Epidermal melanocyte (primary cell): Measurements from ENCODE around the gene CXCL9.
"Not testable (repeated sequence)": the region's sequence is repeated elsewhere in the genome, so short reads cannot be mapped to it uniquely, and the experiment has no call there.

Experiments
- DNase-seq: peaks from one replicate; pipeline ENCODE4 v3.0.0; 2011; ENCODE audit warnings: low spot score; ENCODE audit not compliant: insufficient read length

CXCL9 gene

DNA sequence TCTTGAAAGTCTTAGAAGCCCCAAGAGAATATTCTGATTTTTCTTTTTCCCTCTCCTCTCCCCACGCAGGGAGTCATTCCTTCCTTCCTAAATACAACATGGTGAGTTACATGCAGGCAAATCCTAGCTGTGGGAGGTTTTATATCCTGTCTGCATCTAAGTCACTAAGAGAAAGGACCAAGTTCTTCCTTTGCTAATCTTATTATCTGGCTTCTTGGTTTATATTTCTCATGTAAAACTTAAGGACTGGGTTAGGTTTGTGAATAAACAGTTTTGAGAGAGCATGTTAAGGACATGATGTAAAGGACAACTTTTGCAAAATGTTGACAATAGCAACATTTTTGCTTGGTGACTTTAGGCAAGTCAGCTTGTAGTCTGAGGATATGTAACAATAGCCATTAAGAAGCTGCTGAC is 5.1 kb upstream of the CXCL9 start:
- DNase-seq = no peak

DNA sequence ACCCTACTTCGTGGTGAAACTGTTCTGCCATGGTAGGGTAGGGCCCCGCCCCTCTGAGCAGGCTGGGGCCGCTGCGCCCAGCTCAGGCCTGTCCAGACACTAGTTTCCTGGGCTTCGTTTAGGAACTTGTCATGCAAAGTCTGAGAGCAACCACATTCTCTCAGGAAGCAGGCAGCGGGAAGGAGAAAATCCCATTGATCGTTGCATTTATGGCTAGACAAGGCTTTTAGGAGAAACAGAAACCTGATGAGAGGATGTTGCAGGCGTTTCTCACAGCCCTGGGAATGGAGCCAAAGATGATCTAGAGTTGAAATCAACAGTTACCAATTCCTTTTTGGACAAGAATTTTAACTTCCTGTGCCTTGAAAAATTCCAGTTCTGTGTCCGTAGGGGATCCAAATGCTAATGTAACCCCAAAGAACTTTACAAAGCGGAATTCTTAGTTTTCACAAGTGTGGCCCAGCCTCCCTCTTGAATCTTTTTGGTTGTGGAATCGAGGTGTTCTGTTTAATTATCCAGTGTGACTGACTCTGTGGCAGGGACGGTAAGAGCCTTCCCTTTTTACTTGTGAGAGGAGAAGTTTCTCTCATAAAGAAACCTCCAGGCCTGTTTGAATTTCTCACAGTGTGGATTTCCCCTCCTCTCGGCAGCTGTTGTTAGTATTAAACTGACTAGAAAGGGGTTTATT is 4.5 kb upstream of the CXCL9 start:
- DNase-seq = no peak

DNA sequence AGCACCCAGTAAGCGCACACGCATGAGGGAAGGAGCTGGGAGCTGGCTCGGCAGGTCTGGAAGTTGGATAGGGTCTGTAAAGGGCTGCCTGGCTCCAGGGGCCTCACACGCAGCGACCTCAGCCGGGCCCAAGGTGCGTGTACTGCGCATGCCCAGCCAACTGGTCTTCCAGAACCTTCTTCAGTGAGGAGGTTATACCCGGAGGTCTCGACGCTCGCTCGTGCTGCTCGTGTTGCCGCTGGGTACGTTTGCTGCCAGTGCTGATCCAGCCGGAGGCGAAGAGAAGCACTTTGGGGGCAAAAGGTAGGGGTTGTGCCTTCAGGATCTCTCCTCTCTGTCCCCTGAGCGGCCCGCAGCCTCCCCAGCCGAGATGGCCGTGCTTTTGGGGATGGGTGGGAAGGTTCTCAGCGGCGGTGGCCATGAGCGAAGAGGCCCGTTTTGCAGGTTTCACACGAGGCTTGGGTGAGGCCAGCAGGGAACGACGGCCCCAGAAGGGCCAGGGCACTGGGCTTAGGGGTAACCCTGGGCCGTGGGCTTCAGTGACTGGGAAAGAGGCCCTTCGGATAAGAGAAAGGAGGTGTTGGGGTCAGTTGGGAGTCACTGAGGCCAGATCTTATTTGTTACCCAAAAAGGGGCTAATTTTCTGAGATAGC is 3.8 kb upstream of the CXCL9 start:
- no peak for DNase-seq

DNA sequence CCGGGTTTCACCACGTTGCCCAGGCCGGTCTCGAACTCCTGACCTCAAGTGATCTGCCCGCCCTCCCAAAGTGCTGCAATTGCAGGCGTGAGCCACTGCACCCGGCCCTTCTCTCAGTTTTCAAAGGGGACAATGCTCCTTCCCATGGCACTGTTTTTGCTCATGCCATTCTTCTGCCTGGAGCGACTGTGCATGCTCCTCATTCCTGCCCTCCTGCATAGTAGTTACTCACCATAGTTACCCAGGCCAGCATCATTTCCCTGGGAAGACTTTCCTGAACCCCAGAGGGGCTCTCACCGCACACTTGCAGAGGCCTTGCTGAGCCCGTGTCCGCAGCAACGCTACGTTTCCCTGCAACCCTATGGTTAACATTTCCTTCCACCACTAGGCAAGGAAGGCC is 3.3 kb upstream of the CXCL9 start:
- DNase-seq = no peak

DNA sequence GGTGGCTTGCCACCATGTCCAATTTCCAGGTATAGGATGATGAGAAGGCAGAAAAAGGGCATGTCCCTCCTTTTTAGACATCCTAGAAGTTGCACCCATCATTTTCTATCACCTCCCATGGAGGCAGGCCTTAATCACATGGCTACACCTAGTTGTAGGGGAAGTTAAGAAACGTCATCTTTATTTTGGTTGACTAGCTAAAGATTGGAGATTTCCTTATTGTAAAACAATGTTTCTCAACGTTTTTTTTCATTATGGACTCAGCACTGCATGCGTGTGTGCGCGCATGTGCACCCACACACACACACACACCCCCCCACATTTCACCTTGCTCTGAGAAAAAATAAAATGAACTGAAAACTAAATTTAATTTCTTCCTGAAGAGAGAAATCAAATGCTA is 2.0 kb upstream of the CXCL9 start:
- DNase-seq = no peak

DNA sequence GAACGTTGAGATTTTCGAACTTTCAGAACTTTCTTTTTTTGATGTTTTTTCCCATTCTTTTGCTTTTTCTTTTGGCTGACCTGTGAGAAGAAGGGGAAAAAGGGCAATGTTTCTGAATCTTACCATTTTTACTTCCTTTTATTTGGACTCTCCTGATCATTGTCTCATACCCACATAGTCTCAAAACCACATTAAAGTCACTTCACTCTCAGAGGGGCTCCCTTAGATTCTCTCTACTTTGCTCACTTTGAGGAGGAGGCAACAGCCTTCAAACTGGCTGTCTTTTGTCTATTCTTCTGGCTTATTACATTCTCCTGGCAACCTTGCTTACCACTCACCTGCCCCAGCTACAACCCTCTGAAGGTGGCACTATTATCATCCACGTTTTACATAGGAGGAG is 3.7 kb downstream of the CXCL9 start:
- no peak for DNase-seq

DNA sequence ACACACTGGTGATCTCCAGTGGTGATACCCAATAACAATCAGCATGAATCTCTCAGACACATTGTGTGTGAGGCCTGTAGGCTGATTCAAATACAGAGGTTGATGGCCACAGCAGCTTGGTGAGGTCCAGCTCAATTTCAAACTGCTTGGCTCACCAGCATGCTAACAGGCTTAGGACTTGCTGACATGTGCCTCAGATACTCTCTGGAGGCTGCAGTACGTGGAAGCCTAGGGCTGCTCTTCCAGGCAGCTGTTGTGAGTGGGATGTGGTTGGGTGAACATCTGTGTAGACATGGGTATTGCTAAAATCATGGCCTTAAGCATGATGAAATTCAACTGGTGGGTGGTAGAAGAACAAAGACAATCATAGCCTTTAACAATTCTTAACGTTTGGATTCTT is 4.3 kb downstream of the CXCL9 start:
- DNase-seq = no peak

DNA sequence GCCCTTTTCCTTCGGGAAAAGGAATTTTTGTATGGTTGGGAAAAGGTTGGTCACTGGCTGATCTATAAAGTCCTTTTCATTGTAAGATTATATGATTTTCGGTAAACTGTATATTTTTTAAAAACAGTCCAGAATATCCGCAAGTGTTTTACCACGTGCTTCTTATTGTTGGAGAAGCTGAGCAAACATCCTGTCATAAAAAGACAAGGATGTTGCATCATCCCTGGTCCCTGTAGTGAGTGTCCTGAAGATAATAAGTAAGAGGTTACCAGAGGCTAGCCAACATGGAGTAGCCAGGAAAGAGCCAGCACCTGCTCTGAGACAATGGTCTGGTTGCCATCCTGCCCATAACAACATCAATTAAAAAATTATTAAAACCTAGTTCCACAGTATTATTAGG is 5.1 kb downstream of the CXCL9 start:
- no peak for DNase-seq

DNA sequence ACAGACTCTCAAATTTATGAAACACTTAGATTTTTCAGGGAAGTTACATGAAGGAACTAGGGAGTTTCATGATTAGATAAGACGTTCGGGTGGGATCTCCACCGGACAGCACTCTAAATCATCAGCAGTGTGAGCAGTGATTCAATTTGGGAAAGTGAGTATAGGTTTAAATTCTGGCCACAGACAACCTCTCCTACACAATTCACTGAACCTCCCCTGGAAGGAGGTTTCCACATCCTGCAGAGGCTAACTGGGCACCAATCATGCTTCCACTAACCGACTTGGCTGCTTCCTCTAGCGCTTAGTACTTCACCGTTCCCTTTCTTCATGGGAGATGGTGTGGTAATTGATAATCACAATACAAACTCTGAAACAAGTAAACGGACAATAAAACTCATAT is 5.6 kb downstream of the CXCL9 start:
- DNase-seq = no peak

DNA sequence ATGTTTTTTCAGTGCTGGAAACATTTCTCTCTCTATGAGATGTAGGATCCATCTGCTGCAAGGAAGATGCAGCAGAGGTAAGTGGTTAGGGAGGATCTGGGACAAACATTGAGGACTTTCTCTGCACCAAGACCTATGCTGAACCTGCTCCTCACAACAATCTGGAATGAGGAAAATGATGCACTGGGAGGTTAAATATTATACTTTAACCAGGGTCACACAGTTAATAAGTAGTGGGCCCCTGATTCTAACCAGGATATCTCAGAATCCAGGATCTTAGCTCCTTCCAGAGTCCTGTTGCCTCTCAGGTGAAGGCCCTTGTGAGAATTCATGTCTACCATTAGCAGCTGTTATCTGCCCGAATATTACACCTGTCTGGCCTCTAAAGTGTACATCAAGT is 7.0 kb downstream of the CXCL9 start:
- no peak for DNase-seq

DNA sequence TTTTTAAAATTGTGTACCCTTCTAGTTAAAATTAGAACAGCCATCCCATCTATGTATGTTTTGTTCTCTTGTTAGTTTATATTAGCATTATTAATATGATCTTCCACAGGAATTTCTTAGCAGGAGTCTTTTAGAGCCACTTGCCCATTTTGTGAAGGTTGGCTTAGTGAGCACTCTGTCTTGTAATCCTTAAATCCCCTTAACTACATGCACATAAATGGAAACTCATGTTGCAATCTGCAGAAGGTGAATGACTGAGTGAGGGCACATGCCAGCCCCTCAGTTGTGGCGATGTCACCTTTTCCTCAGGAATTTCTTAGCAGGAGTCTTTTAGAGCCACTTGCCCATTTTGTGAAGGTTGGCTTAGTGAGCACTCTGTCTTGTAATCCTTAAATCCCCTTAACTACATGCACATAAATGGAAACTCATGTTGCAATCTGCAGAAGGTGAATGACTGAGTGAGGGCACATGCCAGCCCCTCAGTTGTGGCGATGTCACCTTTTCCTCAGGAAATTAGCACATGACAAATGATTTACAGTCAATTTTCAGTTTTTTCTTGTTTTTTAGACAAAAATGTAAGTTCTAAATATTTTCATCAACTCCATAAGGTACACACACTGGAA is 8.7 kb downstream of the CXCL9 start:
- not testable (repeated sequence) for DNase-seq

DNA sequence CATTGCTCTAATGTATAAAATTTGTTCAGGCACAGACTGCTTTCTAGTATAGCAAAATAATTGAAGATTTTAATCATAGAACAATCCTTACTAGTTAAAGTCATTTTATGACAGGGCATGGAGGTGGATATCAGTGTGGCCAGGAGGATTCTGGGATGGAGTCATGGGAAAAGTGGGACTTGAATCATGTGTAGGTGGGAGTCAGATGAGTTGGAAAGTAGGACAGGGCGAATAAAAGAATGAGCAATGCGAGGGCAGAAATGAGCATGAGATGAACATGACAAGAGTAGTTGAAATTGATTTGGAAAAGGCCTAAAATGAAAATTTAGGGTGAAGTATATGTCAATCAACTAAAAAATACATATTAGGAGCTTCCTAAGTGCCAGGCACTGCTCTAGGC is 9.4 kb downstream of the CXCL9 start:
- no peak for DNase-seq

DNA sequence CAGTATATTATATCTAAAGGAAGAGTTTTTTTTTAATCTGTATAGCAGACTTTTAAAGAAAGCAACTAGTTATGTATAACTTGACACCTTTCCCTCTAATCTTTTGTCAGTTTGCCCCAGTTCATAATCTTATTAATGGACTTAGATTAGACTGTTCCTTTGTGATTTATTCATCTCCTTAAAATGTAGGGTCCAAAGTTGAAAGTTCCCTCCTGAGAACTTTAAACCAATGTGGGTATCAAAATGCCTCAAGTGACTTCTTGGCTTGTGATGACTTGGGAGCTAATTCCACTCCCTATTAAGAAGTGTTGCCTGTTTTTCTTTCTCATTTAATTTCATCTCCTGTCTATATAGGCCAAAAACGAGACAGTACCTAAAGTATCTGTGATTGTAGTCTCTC is 10.2 kb downstream of the CXCL9 start:
- no peak for DNase-seq

DNA sequence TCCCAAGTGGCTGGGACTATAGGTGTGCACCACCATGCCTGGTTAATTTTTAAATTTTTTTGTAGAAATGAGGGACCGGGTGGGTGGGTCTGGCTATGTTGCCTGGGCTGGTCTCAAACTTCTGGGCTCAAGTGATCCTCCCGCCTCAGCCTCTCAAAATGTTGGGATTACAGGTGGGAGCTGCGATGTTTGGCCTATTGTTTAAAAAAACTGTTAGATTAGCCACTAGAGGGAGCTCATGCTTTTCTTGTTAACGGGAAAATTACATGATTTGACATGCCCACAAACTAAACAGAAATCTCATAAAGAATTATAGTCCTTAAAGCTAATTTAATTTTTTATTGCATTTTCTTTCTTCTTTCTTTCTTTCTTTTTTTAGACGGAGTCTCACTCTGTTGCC is 11.6 kb downstream of the CXCL9 start:
- DNase-seq = peak; percentile 53

DNA sequence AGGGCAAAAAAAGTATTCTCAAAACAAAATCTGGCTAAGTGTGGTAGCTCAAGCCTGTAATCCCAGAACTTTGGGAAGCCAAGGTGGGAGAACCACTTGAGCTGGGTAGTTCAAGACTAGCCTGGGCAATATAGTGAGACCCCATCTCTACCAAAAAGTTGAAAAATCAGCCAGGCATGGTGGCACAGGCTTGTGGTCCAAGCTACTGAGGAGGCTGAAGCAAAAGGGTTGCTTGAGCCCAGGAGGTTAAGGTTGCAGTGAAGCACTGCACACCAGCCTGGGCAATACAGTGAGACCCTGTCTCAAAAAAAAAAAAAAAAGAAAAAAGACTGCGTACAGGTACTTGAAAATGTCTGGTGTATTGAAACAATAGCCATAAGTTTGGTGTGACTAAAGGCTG is 14.8 kb downstream of the CXCL9 start:
- DNase-seq = no peak

DNA sequence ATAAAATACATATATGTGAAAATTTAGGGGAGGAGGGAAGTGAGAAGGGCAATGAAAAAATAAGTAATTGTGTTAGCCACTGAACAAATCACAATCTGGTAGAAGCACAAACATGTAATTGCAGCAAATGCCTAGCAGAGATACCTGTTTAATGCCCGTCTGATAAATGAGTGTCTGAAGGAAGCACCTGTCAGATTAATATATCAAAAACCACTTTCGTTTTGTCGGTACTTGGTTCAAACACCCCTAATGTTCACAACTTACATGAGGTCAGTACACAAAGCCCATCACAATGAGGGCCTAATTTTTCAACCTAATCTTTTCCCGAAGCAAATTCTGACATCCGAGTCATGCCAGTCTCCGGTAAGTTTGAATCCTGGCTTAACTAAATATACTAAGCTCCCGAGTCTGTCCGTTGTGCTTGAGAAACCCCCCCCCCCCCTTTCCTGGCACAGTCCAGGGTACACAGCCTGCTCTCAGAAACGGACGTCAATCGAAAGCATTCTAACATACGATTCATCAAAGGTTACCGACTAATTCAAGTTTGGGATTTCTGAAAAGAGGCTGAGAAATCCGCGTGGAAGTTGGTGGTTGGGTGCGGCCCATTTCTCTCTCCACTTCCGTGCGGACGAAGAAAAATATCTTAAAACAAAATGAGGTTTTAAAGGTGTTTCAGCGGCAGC is 17.3 kb downstream of the CXCL9 start:
- no peak for DNase-seq

DNA sequence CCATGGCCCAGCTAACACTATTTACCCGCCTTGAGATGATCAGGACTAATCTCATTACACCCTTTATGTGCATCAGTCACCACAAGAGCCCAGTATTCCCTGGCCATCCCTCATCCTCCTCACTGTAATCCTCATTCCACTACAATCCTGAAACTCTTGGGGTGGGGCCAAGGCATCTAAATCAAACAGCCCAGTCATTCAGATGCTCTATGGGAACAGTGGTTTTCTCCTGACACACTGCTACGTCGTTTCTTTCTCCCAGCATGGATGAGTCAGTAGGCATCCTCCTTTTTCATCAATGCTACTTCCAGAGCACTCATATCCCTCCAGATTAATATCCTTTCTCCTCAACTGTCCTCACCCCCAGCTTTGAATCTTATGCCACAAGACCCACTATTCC is 22.2 kb downstream of the CXCL9 start:
- no peak for DNase-seq

DNA sequence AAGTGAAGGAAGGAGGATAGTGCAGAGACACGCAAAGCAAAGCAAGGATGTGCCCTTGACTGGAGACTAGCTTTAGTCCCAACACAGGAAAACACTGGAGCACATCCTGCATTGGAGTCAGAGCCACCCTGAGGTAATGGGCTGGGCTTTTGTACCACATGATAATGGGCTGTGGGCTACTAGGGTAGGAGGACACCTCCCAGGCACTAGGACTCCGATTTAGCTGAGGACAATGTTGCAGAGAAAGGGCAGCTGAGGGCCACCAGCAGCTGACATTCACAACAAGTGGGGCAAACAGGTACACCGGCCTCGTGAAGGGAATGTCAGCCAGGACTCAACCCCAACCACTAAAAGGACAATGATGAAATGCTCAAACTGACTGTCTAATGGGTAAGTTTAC is 26.7 kb downstream of the CXCL9 start:
- no peak for DNase-seq

DNA sequence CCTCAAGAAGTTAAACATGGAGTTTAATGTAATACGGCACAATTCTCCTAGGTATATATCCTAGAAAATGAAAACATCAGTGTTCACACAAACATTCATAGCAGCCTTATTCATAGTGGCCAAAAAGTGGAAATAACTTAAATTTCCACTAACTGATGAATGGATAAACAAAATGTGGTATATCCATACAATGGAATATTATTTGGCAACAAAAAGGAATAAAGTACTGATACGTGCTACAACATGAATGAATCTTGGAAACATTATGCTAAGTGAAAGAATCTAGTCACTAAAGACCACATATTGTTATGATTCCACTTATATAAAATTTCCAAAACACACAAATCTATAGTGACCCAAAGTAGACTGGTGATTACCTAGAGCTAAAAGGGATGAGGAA is 31.1 kb downstream of the CXCL9 start:
- no peak for DNase-seq

DNA sequence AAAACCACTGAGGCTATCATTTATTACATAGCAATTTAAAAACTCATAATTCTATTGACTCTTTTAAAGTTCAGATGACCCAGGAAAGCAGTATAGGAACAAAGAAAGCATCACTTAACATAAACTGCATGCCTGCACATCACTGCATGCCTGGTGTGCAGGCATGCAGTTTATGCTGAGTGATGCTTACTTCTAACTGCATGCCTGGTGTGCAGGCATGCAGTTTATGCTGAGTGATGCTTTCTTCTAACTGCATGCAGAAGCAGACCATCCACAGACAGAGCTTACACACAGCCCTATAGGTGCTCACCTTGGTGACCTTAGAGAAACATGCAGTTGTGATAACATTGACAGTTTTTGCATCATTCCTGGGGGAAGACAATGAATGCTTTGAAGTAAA is 33.5 kb downstream of the CXCL9 start:
- DNase-seq = no peak

DNA sequence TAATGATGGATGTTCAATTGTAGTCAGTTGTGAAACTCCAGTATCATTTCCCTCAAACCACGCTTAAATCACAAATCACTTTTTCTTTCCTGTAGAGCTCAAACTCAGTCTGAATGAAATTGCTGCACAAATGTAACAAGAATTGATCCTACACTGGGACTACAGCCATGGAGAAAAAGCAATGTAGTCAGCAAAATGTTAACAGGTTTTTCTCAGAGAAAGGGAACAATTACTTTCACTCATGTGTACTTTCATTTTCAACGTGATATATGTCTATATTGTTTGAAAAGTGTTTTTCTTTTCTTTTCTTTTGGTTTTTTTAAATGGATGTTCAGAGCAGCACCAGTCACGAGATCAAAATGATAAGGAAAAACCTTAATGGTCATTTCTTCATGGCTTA is 39.2 kb downstream of the CXCL9 start:
- no peak for DNase-seq

DNA sequence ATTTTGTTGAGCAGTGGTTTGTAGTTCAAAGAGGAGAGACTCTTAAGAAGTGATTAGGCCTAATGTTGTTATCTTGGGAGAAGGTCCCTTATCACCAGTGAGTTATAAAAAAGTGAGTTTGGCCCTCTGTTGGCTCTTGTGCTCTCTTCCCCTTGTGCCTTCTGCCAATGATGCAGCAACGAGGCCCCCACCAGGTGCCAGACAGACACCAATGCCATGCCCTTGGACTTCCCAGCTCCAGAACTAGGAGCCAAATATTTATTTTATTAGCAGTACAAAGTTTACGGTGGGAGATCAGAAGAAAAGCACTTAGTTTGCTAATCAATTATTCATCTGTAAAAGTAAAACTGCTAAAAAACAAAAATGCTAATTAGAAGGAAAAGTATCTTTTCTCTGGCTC is 43.8 kb downstream of the CXCL9 start:
- DNase-seq = no peak
